CD4-positive, alpha-beta T cell treated with Interleukin-4 for 1 hour (primary cell): ENCODE results near the gene MPP4.
A peak's percentile ranks its signal among the peaks of the same experiment; 100 is the strongest.

Experiments
- DNase-seq, 2 donors: peaks; one replicate each; pipeline ENCODE4 v3.0.0-alpha.2; 2020 to 2022

MPP4 gene

DNA sequence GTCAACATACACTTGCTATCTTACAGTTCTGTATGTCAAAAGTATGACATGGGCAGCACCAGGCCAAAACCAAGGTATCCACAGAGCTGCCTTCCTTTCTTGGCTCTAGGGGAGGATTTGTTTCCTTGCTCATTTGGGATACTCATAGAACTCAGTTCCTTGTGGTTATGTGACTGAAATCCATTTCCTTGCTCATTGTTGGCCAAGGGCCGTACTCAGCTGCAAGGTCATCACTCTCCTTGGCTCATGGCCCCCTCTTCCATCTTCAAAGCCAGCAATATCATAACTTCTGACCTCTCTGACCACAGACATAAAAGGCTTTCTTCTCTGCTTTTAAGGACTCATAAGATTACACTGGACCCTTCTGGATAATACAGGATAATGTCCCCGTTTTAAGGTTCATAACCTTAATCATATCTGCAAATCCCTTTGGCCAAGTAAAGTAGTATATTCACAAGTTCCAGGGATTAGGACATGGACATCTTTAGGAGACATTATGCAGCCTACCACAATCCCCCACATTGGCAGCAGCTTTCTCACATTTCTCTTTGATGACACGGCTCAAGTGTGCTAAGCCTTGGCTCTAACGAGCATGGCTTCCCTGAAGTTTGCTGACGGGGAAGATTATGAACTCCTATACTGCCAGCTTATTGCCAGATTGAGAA lies 76.0 kb downstream of the MPP4 start:
- no peak for DNase-seq

DNA sequence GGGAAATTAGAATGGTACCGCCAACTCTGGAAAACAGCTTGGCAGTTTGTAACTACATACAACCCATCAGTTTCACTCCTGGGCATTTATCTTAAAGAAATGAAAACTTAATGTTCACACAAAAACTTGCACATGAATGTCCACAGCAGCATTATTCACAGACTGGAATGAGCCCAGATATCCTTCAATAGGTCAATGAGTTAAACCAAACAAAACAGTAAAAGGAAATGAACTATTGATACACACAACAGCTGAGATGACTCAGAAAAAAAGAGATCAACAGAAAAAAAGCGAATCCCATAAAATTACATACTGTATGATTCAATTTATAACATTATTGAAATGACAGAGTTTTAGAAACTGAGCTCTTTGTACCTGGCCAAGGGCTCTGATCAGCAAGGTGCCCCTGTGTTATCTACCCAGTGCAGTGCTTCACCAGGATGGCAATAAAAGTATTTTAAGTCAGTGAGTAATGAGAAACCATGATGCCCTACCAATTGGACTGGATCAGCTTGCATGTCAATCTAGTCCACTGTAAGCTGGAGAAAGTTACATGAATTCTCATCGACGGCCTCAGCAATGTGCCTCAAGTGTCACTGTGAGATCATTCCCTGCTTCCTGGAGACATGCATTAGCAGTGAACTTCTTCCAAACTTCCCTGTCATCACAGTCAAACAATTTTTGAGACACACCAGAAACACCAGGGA lies 77.0 kb downstream of the MPP4 start:
- DNase-seq, result no peak

DNA sequence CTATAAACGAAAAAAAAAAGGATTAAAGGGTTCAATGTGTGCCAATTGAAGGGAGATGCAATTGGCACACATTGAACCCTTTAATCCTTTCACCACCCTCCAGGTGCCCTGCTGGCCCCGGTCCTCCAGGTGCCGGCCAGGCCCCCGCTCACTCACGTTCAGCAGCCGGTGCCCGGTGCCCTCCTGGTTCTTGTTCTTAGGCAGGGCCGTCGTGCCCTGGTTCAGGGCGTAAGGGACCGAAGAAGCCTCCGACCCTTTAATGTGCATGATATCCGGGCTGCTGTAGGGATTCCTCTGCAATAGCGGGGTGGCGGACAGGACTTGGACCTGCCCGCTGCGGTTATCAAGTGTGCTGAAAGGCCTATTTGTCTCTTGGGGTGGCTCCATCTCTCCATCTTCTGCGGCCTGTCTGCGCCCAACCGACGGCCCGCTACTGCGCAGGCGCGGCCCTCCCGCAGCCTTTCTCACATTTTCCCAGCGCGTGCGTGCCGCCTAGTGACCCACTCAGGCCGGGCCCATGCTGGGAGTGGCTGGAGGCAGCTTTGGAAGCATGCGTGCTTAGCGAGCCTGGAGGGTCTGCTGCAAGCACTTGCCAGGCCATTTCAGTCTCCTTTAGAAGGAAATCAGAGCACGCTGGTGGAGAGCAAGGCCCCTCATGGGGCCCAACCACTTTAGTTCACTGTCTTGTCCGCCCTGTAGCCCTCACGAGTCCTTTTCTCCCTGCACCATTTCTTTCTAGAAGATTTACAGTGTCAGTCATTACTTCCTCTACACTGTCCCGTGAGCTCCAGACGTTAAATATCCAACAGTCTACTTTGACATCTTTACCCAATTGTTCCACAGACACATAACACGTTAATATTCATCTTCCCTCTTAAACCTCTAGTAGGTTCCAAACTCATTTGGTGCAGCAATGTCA lies 79.4 kb downstream of the MPP4 start:
- peak in 1 of 2 donors; percentile 15 for DNase-seq

DNA sequence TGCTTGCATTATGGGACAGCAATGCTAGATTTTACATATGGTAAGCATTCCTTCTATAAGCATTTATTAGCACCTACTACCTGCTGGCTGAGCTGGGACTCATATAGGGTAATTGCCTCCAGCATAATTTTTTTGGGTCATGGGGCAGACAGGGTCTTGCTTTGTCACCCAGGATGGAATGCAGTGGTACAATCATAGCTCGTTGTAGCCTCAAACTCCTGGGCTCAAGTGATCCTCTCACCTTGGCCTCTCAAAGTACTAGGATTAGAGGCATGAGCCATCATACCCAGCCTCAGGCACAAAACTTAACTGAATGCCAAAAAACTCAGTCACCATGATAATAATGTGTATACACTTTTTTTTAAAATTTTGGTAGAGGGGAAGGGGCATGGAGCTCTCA lies 90.4 kb downstream of the MPP4 start:
- no peak for DNase-seq

DNA sequence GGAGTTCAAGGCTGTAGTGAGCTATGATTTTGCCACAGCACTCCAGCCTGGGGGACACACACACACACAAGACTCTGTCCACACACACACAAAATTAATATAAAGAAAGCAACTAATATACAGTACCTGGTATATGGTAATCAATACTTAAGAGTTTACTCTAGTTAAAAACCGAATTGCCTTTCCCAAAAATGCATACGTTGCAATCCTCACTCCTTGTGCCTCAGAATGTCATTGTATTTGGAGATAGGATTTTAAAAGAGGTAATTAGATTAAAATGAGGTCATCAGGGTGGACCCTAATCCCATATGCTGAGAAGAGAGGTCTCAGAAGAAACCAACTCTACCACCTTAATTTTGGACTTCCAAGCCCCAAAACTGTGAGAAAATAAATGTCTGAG lies 90.9 kb downstream of the MPP4 start:
- DNase-seq, result no peak

DNA sequence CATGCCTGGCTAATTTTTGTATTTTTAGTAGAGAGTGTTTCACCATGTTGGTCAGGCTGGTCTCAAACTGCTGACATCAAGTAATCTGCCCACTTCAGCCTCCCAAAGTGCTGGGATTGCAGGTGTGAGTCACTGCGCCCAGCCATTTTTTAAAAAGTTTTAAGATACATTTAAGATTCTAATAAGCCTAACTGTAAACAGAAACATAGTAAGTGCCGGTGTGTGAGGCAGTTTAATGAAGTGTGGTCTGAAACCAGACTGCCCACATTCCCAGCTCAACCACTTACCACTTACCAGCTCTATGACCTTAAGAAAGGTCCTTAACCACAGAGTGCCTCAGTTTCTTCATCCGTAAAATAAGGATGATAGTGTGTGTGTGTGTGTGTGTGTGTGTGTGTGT lies 97.5 kb downstream of the MPP4 start:
- no peak for DNase-seq

DNA sequence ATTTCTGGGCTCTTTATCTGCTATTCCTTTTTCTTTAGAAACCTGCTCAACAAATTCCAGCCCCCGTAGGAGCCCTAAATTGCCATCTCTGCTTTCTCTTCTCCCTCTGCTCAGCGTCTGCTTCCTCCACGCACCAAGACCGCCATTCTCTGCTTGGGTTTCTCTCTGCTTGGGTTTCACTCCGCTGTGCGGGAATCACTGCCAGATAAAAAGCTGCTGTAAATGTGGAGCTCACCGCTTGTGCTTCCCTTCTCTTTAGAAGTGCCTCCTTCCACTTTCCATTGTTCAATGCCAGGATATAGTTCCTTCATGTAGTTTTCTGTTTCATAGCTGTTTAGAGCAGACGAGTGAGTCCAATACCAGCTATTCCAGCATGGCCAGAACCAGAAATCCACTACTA lies 101.0 kb downstream of the MPP4 start:
- DNase-seq, result no peak
